B cell (primary cell): ENCODE measurements around the gene TSC22D4. TPM values are rescaled to one million over a fixed set of nuclear protein-coding genes. Genes with fewer than 3 reads are reported as not detected.

Source experiments
- ATAC-seq: fragments of 200-7000 bp; cut with Tn5 transposase; one replicate; pipeline ENCODE4 v1.10.0; 2021; ENCODE audit warnings: low read depth, mild to moderate bottlenecking, moderate number of reproducible peaks, moderate library complexity
- CTCF ChIA-PET: fragments of 350-600 bp; sonication (Branson Sonifier 250); formaldehyde crosslinking; loops from one replicate; lab custom pipeline; 2021; ENCODE audit warnings: antibody characterized with exemption, inconsistent platforms; lab: Charles Lee
- POLR2A ChIA-PET: fragments of 350-600 bp; sonication (Branson Sonifier 250); formaldehyde crosslinking; loops from one replicate; lab custom pipeline; 2021; ENCODE audit warnings: antibody characterized with exemption; lab: Charles Lee
- DNase-seq: peaks from one replicate; pipeline ENCODE4 v3.0.0; 2013
- H2AFZ ChIP-seq: 2 replicates; pipeline ENCODE4 v1.6.1; 2012; ENCODE audit warnings: mild to moderate bottlenecking, low read depth, low read length; ENCODE audit not compliant: insufficient read depth, poor library complexity, severe bottlenecking
- H3K27ac ChIP-seq, 2 donors: 1 replicate in 1 of 2; 2 replicates in 1 of 2; pipeline ENCODE4 v1.5.1; 2012 to 2013; ENCODE audit warnings: low read length in 2 of 2, mild to moderate bottlenecking in 2 of 2, moderate library complexity in 1 of 2
- H3K27me3 ChIP-seq, 4 experiments: fragments of 200-600 bp in 1 of 4; sonication (generic) in 1 of 4; replicated peaks in 1 of 4; 1 replicate in 2 of 4; 2 replicates in 2 of 4; pipeline versions ENCODE4 v1.6.1 to v1.7.0; 2013 to 2016; ENCODE audit warnings: low read length in 3 of 4, mild to moderate bottlenecking in 2 of 4, mixed read lengths in 1 of 4, moderate library complexity in 1 of 4; ENCODE audit not compliant: insufficient read depth in 4 of 4, control insufficient read depth in 3 of 4; ENCODE audit errors: control extremely low read depth in 1 of 4
- H3K36me3 ChIP-seq, 2 experiments: replicated peaks in 1 of 2; 1 replicate in 1 of 2; 2 replicates in 1 of 2; pipeline versions ENCODE4 v1.6.1 to v1.7.1; 2013; ENCODE audit warnings: low read length in 1 of 2; ENCODE audit not compliant: insufficient read depth in 2 of 2, control insufficient read depth in 1 of 2; ENCODE audit errors: control extremely low read depth in 1 of 2, extremely low read depth in 1 of 2
- H3K4me1 ChIP-seq, 2 donors: fragments of 200-600 bp in 1 of 2; sonication (generic) in 1 of 2; 1 replicate in 1 of 2; 2 replicates in 1 of 2; pipeline versions ENCODE4 v1.5.1 to v1.6.1; 2013 to 2017; ENCODE audit warnings: low read length in 2 of 2; ENCODE audit not compliant: control insufficient read depth in 2 of 2, insufficient read depth in 2 of 2
- H3K4me2 ChIP-seq: replicated peaks from 2 replicates; pipeline ENCODE3; 2012; ENCODE audit warnings: mild to moderate bottlenecking, low read depth, low read length; ENCODE audit not compliant: poor library complexity, severe bottlenecking
- H3K4me3 ChIP-seq, 5 experiments: fragments of 200-600 bp in 1 of 5; sonication (generic) in 1 of 5; 1 replicate in 3 of 5; 2 replicates in 2 of 5; pipeline versions ENCODE4 v1.5.1 to v1.7.0; 2011 to 2016; ENCODE audit warnings: low read length in 4 of 5, mild to moderate bottlenecking in 4 of 5, low read depth in 2 of 5, control low read depth in 1 of 5, moderate library complexity in 1 of 5; ENCODE audit not compliant: insufficient read depth in 1 of 5; ENCODE audit errors: control extremely low read depth in 1 of 5, extremely low read depth in 1 of 5
- H3K79me2 ChIP-seq: fragments of 200-600 bp; sonication (generic); one replicate; pipeline ENCODE4 v1.6.0; 2016; ENCODE audit warnings: low read length; ENCODE audit not compliant: control insufficient read depth, insufficient read depth
- H3K9ac ChIP-seq: fragments of 200-600 bp; sonication (generic); 2 replicates; pipeline ENCODE4 v1.6.1; 2017; ENCODE audit warnings: mild to moderate bottlenecking, low read length, moderate library complexity
- H3K9me3 ChIP-seq, 3 donors: one replicate each; pipeline versions ENCODE4 v1.6.1 to v1.7.1; 2013; ENCODE audit warnings: low read length in 2 of 3; ENCODE audit not compliant: control insufficient read depth in 2 of 3, insufficient read depth in 1 of 3; ENCODE audit errors: control extremely low read depth in 1 of 3
- H4K20me1 ChIP-seq: 2 replicates; pipeline ENCODE4 v1.6.0; 2012; ENCODE audit warnings: mild to moderate bottlenecking, low read length; ENCODE audit not compliant: insufficient read depth, control insufficient read depth, poor library complexity, severe bottlenecking
- H3K27ac Mint-ChIP-seq: one replicate; pipeline ENCODE4 v1.8.0; 2021; ENCODE audit warnings: mixed read lengths
- H3K27me3 Mint-ChIP-seq: one replicate; pipeline ENCODE4 v1.8.0; 2021; ENCODE audit warnings: mixed read lengths
- H3K4me1 Mint-ChIP-seq: one replicate; pipeline ENCODE4 v1.8.0; 2021; ENCODE audit warnings: mixed read lengths
- H3K4me3 Mint-ChIP-seq: one replicate; pipeline ENCODE4 v1.8.0; 2021; ENCODE audit warnings: mixed read lengths
- H3K9me3 Mint-ChIP-seq: one replicate; pipeline ENCODE4 v1.8.0; 2022; ENCODE audit warnings: mixed read lengths; ENCODE audit not compliant: insufficient read depth
- EZH2 ChIP-seq: IDR thresholded peaks from 2 replicates; pipeline ENCODE4 v1.6.1; 2012; ENCODE audit warnings: borderline replicate concordance, low read depth, mild to moderate bottlenecking, moderate library complexity, low read length; ENCODE audit not compliant: insufficient read depth, poor library complexity, severe bottlenecking
- whole genome bisulfite sequencing: methylation state at CpG from one replicate; pipeline ENCODE4 v1.1.5; 2013; ENCODE audit warnings: missing lambda C conversion rate; ENCODE audit not compliant: insufficient coverage; 5-methylcytosine and 5-hydroxymethylcytosine counted together
- intact Hi-C: fragments of 100-400 bp; cut with micrococcal nuclease; formaldehyde crosslinking; loops from one replicate; pipeline ENCODE4 v1.10.0; 2022
- polyA plus RNA-seq: library from polyadenylated mRNA; depleted of rRNA; stranded (reverse); fragments of >200 nt; gene quantifications from 2 replicates; pipeline ENCODE4 v1.2.3, GENCODE V29; 2012
- total RNA-seq, 2 donors: library from RNA; stranded (reverse); fragments of 120-200 nt in 1 of 2; gene quantifications; 1 replicate in 1 of 2; 2 replicates in 1 of 2; pipeline versions ENCODE4 v1.2.3 to v1.2.4, GENCODE V29; 2013 to 2022
- TF ChIP-seq, protein P1 (sequence below): fragments of 200-600 bp; IDR thresholded peaks from one replicate; pipeline ENCODE4 v1.8.0; 2022; ENCODE audit warnings: antibody characterized with exemption, mild to moderate bottlenecking

The TSC22D4 gene
- total and polyA plus RNA-seq, 2 donors (not counting 1 experiment from before 2014, with no cell fraction given) = 80.2 to 92.8 TPM

DNA sequence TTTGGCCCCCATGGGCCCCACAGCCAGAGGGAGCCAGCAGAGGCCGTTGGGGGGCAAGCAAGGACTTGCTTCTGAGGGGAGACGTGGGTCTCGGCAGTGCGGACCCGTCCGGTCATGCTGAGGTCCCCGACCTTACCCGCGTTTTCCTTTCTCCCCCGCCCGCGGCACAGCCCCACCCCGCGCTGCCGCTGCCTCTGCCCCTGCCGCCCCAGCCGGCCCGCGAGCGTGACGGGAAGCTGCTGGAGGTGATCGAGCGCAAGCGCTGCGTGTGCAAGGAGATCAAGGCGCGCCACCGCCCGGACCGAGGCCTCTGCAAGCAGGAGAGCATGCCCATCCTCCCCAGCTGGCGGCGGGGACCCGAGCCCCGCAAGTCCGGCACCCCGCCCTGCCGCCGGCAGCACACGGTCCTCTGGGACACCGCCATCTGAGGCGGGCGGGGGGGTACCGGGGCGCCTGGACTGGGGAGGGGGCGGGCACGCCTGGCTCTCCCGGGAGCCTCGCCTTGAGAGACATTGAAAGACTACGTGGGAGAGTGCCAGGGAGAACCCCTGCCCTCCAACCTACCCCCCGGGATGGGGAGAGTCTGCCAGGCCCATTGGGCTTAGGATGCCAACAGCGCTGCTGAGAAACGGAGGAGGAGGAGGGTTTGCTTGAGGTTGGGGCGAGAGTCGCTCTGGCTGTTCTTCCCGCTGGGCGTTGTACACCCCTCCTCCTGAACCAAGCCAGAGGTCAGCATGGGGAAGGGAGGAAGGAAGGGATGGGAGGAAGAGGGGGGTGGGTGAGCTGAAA lies 14.7 kb upstream of the TSC22D4 start:
- H3K9ac ChIP-seq = peak overlapping the region; percentile 45
- H3K27ac ChIP-seq = no peak overlapping the region
- H2AFZ ChIP-seq = peak overlapping the region; percentile 62
- no peak overlapping the region for H3K27ac Mint-ChIP-seq
- H3K27me3 ChIP-seq = peaks cover 0 to 41% (median 9%) of the 10 kb centered on the region in 4 experiments
- POLR2A ChIA-PET = interaction anchor here (0.6 to 0.9 kb wide), 2 partner anchors 93 to 246 kb away, joined by 3 read pairs; no protein-coding TSS in a partner anchor
- H3K9me3 ChIP-seq = no peaks in the 10 kb centered on the region
- peaks cover 11% of the 10 kb centered on the region for H3K4me1 Mint-ChIP-seq
- H4K20me1 ChIP-seq = no peaks in the 10 kb centered on the region
- peak overlapping the region; percentile 64 for H3K4me3 Mint-ChIP-seq
- peak; percentile 58 for DNase-seq
- intact Hi-C loops = no loop called here
- H3K36me3 ChIP-seq = no peaks in the 10 kb centered on the region
- CTCF ChIA-PET = interaction anchor here (1.0 to 3.5 kb wide), 8 partner anchors 11 to 141 kb away, joined by 3 to 21 read pairs (median 3); partner anchors contain the start of genes NYAP1 and TSC22D4
- peak; percentile 79 for ATAC-seq
- H3K4me1 ChIP-seq = peaks cover 7 to 13% of the 10 kb centered on the region in 2 donors
- no peak for TF ChIP-seq EZH2
- H3K4me2 ChIP-seq = peak overlapping the region; percentile 83
- H3K4me3 ChIP-seq = peak overlapping the region in 3 of 5 experiments; percentile 11 to 50 (median 33)
- no peaks in the 10 kb centered on the region for H3K9me3 Mint-ChIP-seq
- 4% methylated on average over 49 of the region's 56 CpGs for WGBS
- H3K27me3 Mint-ChIP-seq = peaks cover 32% of the 10 kb centered on the region
- no peaks in the 10 kb centered on the region for H3K79me2 ChIP-seq

DNA sequence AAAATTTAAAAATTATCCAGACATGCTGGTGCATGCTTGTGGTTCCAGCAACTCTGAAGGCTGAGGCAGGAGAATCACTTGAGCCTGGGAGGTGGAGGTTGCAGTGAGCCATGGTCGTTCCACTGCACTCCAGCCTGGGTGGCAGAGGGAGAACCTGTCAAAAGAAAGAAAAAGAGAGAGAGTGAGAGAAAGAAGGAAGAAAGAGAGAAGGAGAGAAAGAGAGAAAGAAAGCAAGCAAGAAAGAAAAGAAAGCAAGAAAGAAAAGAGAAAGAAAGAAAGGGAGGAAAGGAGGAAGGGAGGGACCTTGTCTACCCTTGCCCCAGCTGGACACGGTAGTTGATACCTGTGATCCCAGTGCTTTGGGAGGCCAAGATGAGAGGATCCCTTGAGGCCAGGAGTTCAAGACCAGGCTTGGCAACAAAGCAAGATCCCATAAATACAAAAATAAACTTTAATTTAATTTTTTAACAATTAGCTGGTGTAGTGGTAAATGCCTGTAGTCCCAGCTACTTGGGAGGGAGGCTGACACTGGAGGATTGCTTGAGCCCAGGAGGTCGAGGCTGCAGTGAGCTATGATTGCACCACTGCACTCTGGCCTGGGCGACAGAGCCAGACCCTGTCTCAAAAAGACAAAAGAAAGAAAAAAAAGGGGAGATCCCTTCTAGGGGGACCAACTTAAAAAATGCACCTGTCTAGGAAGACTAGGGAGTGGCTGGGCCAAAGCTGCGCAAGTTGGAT lies 13.9 kb upstream of the TSC22D4 start:
- TF ChIP-seq EZH2 = no peak
- TF ChIP-seq, protein P1, sequence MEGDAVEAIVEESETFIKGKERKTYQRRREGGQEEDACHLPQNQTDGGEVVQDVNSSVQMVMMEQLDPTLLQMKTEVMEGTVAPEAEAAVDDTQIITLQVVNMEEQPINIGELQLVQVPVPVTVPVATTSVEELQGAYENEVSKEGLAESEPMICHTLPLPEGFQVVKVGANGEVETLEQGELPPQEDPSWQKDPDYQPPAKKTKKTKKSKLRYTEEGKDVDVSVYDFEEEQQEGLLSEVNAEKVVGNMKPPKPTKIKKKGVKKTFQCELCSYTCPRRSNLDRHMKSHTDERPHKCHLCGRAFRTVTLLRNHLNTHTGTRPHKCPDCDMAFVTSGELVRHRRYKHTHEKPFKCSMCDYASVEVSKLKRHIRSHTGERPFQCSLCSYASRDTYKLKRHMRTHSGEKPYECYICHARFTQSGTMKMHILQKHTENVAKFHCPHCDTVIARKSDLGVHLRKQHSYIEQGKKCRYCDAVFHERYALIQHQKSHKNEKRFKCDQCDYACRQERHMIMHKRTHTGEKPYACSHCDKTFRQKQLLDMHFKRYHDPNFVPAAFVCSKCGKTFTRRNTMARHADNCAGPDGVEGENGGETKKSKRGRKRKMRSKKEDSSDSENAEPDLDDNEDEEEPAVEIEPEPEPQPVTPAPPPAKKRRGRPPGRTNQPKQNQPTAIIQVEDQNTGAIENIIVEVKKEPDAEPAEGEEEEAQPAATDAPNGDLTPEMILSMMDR = no peak
- no peak for DNase-seq
- Histone ChIP-seq H3K4me3 (peak overlapping the region in 3 of 5 experiments; percentile 11 to 50 (median 33)), H2AFZ (peak overlapping the region; percentile 62), H3K9ac (peak overlapping the region; percentile 45), H3K4me2 (peak overlapping the region; percentile 83), H3K4me1 (peaks cover 7 to 13% of the 10 kb centered on the region in 2 donors), H3K27ac (no peak overlapping the region), H3K79me2 (no peaks in the 10 kb centered on the region), H3K27me3 (peaks cover 0 to 41% (median 9%) of the 10 kb centered on the region in 4 experiments), H3K9me3 (no peaks in the 10 kb centered on the region), H4K20me1 (no peaks in the 10 kb centered on the region), H3K36me3 (no peaks in the 10 kb centered on the region)
- no peak for ATAC-seq
- 90% methylated on average over 4 of the region's 5 CpGs for WGBS
- Mint-ChIP-seq H3K27me3 (peaks cover 34% of the 10 kb centered on the region), H3K4me3 (peak overlapping the region; percentile 64), H3K27ac (no peak overlapping the region), H3K9me3 (no peaks in the 10 kb centered on the region), H3K4me1 (peaks cover 11% of the 10 kb centered on the region)
- ChIA-PET POLR2A (interaction anchor here (0.6 to 0.9 kb wide), 2 partner anchors 94 to 246 kb away, joined by 3 read pairs; no protein-coding TSS in a partner anchor), CTCF (interaction anchor here (0.5 to 3.5 kb wide), 7 partner anchors 10 to 141 kb away, joined by 3 to 21 read pairs (median 3); partner anchors contain the start of genes NYAP1 and TSC22D4)
- intact Hi-C loops = no loop called here
